NCI-H526 treated with DMSO at 0.1 percent for 48 hours (cell line): ENCODE measurements around the gene DOK6.
"Not testable (repeated sequence)": the region's sequence is repeated elsewhere in the genome, so short reads cannot be mapped to it uniquely, and the experiment has no call there.

ENCODE experiments used
- DNase-seq: peaks from one replicate; lab custom pipeline; 2025; lab: John Stamatoyannopoulos, UW

DOK6 gene

GRCh38 chr18:69870736-69871135, 470.0 kb downstream of the DOK6 start:
- DNase-seq = no peak

- no peak for DNase-seq
These were observed 470.7 kb downstream of the DOK6 start for GRCh38 chr18:69871363-69871762.

- no peak for DNase-seq
These were observed 472.0 kb downstream of the DOK6 start for GRCh38 chr18:69872661-69873060.

GRCh38 chr18:69874058-69874457, 473.4 kb downstream of the DOK6 start:
- no peak for DNase-seq

GRCh38 chr18:69876490-69876889, 475.8 kb downstream of the DOK6 start:
- no peak for DNase-seq

DNA sequence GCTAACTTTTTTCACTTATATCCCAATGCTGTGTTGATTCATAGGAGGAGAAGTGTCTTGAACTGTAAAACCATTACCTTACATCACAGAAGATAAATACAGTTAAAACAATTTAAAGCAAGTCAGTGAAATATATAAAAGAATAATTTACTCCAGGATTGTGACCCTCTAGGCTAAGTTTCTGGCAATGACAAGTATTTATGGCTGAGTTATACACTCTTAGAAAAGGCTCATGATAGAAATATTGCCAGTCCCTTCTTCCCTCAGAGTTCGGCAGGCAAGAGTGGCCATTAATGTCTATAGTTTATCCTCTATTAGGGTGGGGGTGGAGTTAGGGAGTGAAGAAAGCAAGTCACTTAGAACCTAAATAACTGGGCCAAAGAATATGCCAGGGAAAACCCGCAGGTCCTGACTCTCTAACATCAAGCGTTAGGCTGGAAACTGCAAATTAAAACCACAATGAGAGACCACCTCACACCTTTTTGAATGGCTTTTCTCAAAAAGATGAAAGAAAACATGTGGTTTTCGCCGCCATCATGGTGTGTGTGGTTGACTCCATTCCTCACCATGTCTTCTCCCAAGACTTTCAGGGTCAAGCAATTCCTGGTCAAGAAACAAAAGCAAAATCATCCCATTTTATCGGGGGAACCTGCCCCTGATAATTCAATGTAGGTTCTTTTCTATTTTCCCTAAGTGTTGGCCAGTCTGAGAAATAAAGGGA, 477.7 kb downstream of the DOK6 start:
- no peak for DNase-seq

- DNase-seq = not testable (repeated sequence)
These were observed 478.4 kb downstream of the DOK6 start for GRCh38 chr18:69879051-69879450.

GRCh38 chr18:69880083-69880482, 479.4 kb downstream of the DOK6 start:
- no peak for DNase-seq

DNA sequence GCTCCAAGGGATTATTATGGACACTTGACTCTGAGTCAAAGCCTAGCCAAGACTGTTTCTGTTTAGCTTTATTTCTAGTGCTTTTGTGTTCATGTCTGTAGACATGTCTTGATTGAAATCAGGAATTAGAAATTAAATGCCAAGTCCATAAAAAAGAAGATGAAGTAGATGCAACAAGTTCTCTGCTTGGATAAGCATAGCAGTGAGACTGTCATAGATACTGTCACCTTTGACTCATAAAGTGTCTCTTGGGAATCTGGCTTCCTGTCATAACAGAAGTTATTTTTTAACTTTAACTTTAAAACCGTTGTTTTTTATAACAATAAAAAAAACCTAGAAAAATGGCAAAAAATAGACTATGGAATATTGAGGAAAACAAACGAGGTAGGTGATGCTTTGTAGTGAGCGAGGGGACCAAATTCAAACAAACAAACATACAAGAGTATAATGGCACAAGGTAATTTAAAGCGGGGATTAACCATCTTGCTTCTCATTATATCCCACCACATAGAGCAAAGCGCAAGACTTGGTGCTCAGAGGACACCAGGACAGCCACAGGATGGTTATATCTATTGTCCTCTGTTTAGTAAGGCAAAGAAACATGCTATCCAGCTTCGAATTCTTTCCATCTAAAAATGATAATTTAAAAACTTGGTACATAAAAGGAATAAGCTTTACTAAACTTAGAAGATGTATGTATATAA, 482.4 kb downstream of the DOK6 start:
- no peak for DNase-seq

- no peak for DNase-seq
These were observed 483.1 kb downstream of the DOK6 start for GRCh38 chr18:69883781-69884180.

DNA sequence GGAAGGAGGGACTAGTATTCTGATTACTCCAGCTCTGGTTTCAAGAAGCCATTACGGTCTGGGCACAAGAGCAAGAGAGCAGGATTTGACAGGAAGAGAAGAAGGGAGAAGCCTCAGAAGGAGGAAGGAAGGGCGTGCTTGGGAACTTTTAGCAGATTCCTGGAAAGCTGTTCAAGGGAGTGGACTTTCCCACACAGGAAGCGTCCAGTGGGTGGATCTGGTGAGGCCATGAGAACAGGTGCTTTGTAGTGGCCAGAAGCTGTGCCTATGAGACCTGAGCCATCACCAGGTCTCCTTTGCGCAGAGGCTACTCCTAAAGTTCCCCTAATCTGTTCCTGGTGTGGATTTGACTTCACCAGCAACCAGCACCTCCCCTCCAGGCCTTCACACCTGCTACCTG, 484.7 kb downstream of the DOK6 start:
- DNase-seq = no peak

- DNase-seq = no peak
These were observed 485.3 kb downstream of the DOK6 start for GRCh38 chr18:69885841-69886531.

GRCh38 chr18:69887256-69887655, 486.6 kb downstream of the DOK6 start:
- DNase-seq = no peak

DNA sequence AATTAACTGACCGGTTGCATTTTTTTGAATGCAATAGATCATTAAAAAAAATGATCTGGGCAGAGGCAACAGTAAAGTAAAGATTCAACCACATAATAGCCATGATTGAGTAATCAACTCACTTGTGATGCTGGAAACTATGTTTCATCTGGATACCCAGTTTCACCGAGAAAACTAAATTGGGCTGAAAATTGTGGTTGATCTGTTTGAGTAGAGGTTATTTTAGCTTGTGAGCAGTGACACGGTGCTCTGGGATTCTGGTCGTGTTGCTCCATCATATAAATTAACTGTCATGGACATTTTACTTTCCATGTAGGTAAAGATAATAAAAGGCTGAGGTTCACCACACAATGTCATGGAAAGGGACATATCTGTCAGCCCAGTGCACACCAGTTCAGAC, 488.3 kb downstream of the DOK6 start:
- no peak for DNase-seq

DNA sequence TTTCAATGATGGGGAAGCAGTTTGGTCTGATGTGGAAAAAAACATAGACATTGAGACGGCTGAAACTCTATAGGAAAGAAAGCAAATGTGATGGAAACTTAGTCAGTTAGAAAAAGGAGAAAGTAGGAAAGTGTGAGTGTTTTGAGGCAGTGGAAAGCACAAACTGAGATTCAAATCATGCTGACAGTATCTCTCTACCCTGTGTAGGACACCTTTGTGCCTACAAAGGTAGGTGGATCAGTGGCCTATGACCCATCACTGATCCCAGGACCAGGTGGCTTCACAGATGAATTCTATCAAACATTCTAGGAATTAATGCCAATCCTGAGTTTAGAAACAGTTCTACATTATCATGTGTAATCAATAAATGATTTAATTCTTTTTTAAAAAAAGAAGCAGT, 489.9 kb downstream of the DOK6 start:
- no peak for DNase-seq

GRCh38 chr18:69894467-69894866, 493.8 kb downstream of the DOK6 start:
- DNase-seq = no peak

GRCh38 chr18:69895066-69896047, 494.7 kb downstream of the DOK6 start:
- DNase-seq = no peak

GRCh38 chr18:69897397-69898108, 496.9 kb downstream of the DOK6 start:
- no peak for DNase-seq

DNA sequence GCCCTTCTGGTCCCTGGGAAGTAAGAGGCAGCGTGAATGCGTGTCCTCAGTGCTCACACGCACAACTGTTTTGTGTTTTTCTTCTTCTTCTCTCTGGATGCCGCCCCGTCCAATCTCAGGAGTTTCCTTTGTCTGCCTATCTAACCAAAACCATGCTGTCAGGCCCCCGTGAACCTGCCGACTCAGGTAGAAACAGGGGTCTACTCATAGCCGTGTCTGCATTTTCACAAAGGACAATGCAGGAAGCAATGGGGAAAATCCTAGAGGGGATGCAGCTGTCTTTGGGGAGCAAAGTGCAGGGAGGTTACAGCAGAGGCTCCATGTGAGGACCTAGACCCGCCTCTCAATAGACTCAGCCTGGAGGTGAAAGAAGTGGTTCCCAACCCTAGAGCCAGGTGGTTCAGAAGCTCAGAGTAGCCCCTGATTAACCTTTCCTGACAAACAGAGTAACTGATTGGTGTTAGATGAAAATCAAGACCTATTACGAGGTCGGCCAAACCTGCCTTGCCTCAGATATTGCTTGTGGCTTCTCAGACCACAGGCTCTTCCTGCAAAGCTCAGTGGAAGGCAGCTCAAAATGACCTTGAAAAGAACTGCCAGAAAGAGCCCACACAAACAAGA, 497.7 kb downstream of the DOK6 start:
- no peak for DNase-seq
